Measurements from ENCODE around the gene CDK5RAP1.

Gene CDK5RAP1

DNA sequence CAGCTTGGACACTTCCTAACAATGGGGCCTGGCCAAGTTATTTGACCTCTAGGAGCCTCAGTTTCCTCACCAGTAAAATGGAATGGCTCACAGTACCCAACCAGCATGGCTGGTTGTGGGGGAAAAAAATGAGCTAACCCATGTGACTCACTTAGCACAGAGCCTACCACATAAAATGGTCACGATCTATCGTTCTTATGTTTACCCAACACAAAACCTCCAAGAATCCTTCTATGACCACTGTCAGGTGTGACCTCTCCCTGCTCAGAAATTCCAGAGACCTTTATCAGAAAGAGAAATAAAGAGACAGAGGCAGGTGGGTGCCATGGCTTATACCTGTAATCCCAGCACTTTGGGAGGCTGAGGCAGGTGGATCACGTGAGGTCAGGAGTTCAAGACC lies 78.9 kb downstream of the CDK5RAP1 start:
- Histone ChIP-seq H3K27me3 (ENCODE audit: insufficient read depth, low read depth, severe bottlenecking) (no peaks in the 10 kb centered on the region), H3K36me3 (no peaks in the 10 kb centered on the region), H3K9me3 (ENCODE audit: severe bottlenecking) (no peaks in the 10 kb centered on the region), H3K4me3 (ENCODE audit: low read depth, low read length) (no peak overlapping the region), H3K27ac (no peak overlapping the region)
- no peak for DNase-seq
- no peak for TF ChIP-seq CTCF (IDR thresholded peaks at IDR 0.05; ENCODE audit: low read depth, low read length)

GRCh38 chr20:33320006-33320405 lies 81.3 kb downstream of the CDK5RAP1 start:
- Histone ChIP-seq H3K9me3 (ENCODE audit: severe bottlenecking) (no peaks in the 10 kb centered on the region), H3K4me3 (ENCODE audit: low read depth, low read length) (no peak overlapping the region), H3K27me3 (ENCODE audit: insufficient read depth, low read depth, severe bottlenecking) (no peaks in the 10 kb centered on the region), H3K27ac (peak overlapping the region; percentile 42), H3K36me3 (no peaks in the 10 kb centered on the region)
- no peak for DNase-seq
- no peak for TF ChIP-seq CTCF (IDR thresholded peaks at IDR 0.05; ENCODE audit: low read depth, low read length)

GRCh38 chr20:33318096-33318429 lies 83.3 kb downstream of the CDK5RAP1 start:
- Histone ChIP-seq H3K36me3 (no peaks in the 10 kb centered on the region), H3K27ac (no peak overlapping the region), H3K9me3 (ENCODE audit: severe bottlenecking) (no peaks in the 10 kb centered on the region), H3K4me3 (ENCODE audit: low read depth, low read length) (no peak overlapping the region), H3K27me3 (ENCODE audit: insufficient read depth, low read depth, severe bottlenecking) (no peaks in the 10 kb centered on the region)
- DNase-seq = peak; percentile 20
- no peak for TF ChIP-seq CTCF (IDR thresholded peaks at IDR 0.05; ENCODE audit: low read depth, low read length)

DNA sequence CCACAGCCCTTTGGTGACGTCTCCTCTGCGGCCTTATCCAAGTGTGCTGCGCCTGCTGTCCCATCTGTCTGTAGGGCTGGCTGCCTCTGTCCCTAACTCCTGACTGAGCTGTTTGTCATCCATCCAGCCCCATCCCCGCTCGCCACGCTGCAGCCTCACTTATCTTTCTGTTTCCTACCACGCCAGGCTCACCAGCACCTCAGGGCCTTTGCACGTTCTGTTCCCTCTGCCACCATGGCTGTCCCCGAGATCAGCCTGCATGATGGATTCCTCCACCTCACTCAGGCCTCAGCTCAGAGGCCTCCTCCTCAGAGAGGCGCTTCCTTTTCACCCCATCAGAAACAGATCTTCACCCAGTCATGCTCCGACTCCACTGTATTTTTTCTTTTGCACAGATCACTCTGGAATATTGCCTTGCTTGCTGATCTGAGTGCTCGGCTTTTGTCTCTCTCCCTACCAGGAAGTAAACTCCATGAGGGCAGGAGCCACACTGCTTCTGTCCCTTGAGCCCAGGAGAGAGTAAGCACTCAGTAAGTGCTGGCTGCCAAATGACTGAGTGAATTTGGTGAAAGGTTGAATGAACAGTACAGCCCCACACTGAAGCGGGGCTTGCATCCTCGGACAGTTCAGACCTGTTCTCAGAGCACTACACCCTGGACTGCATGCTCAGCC lies 83.8 kb downstream of the CDK5RAP1 start:
- H3K9me3 ChIP-seq (ENCODE audit: severe bottlenecking) = no peaks in the 10 kb centered on the region
- H3K4me3 ChIP-seq (ENCODE audit: low read depth, low read length) = no peak overlapping the region
- no peak for TF ChIP-seq CTCF (IDR thresholded peaks at IDR 0.05; ENCODE audit: low read depth, low read length)
- H3K27ac ChIP-seq = no peak overlapping the region
- no peak for DNase-seq
- H3K36me3 ChIP-seq = no peaks in the 10 kb centered on the region
- H3K27me3 ChIP-seq (ENCODE audit: insufficient read depth, low read depth, severe bottlenecking) = no peaks in the 10 kb centered on the region

DNA sequence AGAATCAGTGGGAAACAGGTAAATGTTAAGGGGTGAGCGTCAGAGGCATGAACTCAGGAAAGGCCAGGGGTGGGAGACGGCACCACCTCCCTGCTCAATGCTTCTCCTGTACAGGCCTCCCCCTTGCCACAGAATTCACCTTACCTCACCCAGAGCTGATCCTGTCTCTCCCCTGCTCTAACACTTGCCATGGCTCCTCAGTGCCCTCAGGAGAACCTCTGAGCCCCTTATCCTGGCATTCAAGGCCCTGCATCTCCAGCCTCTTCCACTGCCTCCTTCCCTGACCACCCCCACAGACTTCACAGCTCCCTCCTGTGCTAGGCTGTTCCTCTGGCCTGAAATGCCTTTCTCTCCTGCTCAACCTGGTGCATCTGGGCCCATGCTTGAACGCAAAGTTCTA lies 84.4 kb downstream of the CDK5RAP1 start:
- no peak for TF ChIP-seq CTCF (IDR thresholded peaks at IDR 0.05; ENCODE audit: low read depth, low read length)
- H3K27me3 ChIP-seq (ENCODE audit: insufficient read depth, low read depth, severe bottlenecking) = no peaks in the 10 kb centered on the region
- H3K4me3 ChIP-seq (ENCODE audit: low read depth, low read length) = no peak overlapping the region
- H3K9me3 ChIP-seq (ENCODE audit: severe bottlenecking) = no peaks in the 10 kb centered on the region
- no peak overlapping the region for H3K27ac ChIP-seq
- DNase-seq = no peak
- H3K36me3 ChIP-seq = no peaks in the 10 kb centered on the region

GRCh38 chr20:33316343-33316742 lies 85.0 kb downstream of the CDK5RAP1 start:
- Histone ChIP-seq H3K4me3 (ENCODE audit: low read depth, low read length) (no peak overlapping the region), H3K27ac (no peak overlapping the region), H3K9me3 (ENCODE audit: severe bottlenecking) (no peaks in the 10 kb centered on the region), H3K27me3 (ENCODE audit: insufficient read depth, low read depth, severe bottlenecking) (no peaks in the 10 kb centered on the region), H3K36me3 (no peaks in the 10 kb centered on the region)
- no peak for DNase-seq
- TF ChIP-seq CTCF (IDR thresholded peaks at IDR 0.05; ENCODE audit: low read depth, low read length) = no peak

Data from WERI-Rb-1 (cell line).